Tibial artery (tissue), 4 donors: Measurements from ENCODE around the gene FMNL1.
A peak's percentile ranks its signal among the peaks of the same experiment; 100 is the strongest.

Source experiments
- DNase-seq, 2 donors: peaks; one replicate each; pipeline ENCODE4 v3.0.0-alpha.2; 2019
- H3K27ac ChIP-seq, 2 donors: fragments of 200-600 bp; sonication (generic) in 1 of 2; 1 replicate in 1 of 2; 2 replicates in 1 of 2; pipeline ENCODE4 v1.5.1; 2018 to 2019; ENCODE audit warnings: mild to moderate bottlenecking in 1 of 2
- H3K27me3 ChIP-seq, 2 donors: fragments of 200-600 bp; sonication (generic) in 1 of 2; one replicate each; pipeline versions ENCODE4 v1.5.1 to v1.6.0; 2016 to 2019
- H3K36me3 ChIP-seq, 3 donors: fragments of 200-600 bp; sonication (generic) in 2 of 3; one replicate each; pipeline ENCODE4 v1.5.1; 2016 to 2019; ENCODE audit warnings: mild to moderate bottlenecking in 2 of 3
- H3K4me1 ChIP-seq, 4 donors: fragments of 200-600 bp; sonication (generic) in 2 of 4; 1 replicate in 3 of 4; 2 replicates in 1 of 4; pipeline ENCODE4 v1.5.1; 2016 to 2019
- H3K4me3 ChIP-seq, 2 donors: fragments of 200-600 bp; sonication (generic) in 1 of 2; 1 replicate in 1 of 2; 2 replicates in 1 of 2; pipeline ENCODE4 v1.5.1; 2018 to 2019; ENCODE audit warnings: mild to moderate bottlenecking in 2 of 2
- H3K9me3 ChIP-seq, 3 donors: fragments of 200-600 bp; sonication (generic) in 1 of 3; one replicate each; pipeline ENCODE4 v1.5.1; 2016 to 2019
- intact Hi-C: fragments of 100-400 bp; cut with DNase I; formaldehyde crosslinking; loops from one replicate; pipeline ENCODE4 v1.15.0; 2023; ENCODE audit warnings: low total_unique reads
- TF ChIP-seq, protein P1 (sequence below), 2 experiments: fragments of 200-600 bp in 1 of 2; fragments of 450-650 bp in 1 of 2; IDR thresholded peaks; one replicate each; pipeline ENCODE4 v1.5.1; 2017 to 2019; ENCODE audit warnings: antibody characterized with exemption in 2 of 2, mild to moderate bottlenecking in 1 of 2, moderate library complexity in 1 of 2

FMNL1 gene

DNA sequence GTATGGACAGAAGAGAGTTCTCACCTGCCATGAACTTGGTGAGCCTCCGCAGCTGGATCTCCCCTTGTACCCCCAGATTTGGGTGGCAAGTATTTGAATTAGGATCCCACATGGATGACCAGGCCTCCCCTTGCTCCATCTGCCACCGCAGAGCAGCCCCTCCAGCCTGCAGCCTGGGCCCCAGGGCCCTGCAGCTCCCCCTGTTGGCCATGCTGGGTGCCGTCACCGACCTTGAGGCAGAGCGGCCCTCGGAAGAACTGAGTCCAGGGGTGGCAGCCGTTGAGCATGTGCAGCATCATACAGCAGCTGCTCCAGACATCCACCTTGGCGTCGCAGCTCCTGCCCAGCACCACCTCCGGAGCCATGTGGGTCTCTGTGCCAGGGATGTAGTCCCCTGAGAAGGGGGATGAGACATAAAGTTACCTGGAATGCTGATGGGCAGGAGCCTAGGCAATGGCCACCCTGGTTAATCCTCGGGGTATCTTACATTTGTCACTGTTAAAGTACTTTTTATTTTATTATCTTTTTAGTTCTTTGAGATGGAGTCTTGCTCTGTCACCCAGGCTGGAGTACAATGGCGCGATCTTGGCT is 49.2 kb downstream of the FMNL1 start:
- H3K4me3 ChIP-seq = no peak overlapping the region
- H3K4me1 ChIP-seq = no peaks in the 10 kb centered on the region
- intact Hi-C loops = no loop called here
- peaks cover 56 to 87% (median 83%) of the 10 kb centered on the region in 3 donors for H3K36me3 ChIP-seq
- DNase-seq = no peak
- H3K27me3 ChIP-seq = no peaks in the 10 kb centered on the region
- H3K9me3 ChIP-seq = no peaks in the 10 kb centered on the region
- TF ChIP-seq, protein P1, sequence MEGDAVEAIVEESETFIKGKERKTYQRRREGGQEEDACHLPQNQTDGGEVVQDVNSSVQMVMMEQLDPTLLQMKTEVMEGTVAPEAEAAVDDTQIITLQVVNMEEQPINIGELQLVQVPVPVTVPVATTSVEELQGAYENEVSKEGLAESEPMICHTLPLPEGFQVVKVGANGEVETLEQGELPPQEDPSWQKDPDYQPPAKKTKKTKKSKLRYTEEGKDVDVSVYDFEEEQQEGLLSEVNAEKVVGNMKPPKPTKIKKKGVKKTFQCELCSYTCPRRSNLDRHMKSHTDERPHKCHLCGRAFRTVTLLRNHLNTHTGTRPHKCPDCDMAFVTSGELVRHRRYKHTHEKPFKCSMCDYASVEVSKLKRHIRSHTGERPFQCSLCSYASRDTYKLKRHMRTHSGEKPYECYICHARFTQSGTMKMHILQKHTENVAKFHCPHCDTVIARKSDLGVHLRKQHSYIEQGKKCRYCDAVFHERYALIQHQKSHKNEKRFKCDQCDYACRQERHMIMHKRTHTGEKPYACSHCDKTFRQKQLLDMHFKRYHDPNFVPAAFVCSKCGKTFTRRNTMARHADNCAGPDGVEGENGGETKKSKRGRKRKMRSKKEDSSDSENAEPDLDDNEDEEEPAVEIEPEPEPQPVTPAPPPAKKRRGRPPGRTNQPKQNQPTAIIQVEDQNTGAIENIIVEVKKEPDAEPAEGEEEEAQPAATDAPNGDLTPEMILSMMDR (IDR thresholded peaks at IDR 0.05) = peak in 1 of 2 experiments; percentile 21
- no peak overlapping the region for H3K27ac ChIP-seq

DNA sequence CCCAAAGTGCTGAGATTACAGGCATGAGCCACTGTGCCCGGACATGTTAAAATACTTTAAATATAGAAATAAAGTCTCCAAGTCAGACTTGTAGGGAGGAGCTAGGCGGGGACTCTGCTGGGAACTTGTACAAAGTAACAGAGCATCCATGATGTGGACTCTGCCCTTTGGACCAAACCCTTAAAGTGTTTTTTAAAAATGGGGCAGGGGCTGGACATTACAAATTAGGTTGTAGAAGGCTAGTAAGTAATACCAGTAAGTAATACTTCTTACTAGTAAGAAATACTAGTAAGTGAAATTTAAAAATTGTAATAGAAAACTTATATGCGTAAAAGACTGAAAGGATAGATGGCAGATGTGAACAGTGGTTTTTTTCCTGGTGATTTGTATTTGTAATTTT is 49.9 kb downstream of the FMNL1 start:
- H3K27ac ChIP-seq = no peak overlapping the region
- intact Hi-C loops = no loop called here
- TF ChIP-seq, protein P1 (IDR thresholded peaks at IDR 0.05) = no peak

DNA sequence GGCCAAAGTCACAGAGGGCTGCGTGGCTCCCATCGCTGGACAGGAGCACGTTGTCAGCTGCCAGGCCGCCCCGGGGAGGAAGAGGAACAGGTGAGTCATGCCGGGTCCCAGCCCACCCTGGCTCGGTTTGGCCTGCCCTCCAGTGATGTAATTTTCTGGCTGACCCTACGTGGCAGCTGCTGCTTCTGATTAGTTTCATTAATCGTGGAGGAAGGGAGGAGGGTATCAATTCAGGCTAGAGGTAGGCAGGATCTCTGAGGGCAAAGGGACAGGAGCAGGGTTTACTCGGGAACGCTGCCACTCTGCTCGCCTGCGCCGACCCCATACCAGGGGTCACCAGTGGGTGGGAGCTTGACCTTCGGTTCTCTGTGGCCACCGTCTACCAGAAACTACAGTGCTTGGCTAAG is 51.9 kb downstream of the FMNL1 start:
- intact Hi-C loops = no loop called here

More for the DNA sequence above, 49.9 kb downstream of the FMNL1 start:
- Histone ChIP-seq H3K9me3 (no peaks in the 10 kb centered on the region), H3K27me3 (no peaks in the 10 kb centered on the region), H3K4me1 (no peaks in the 10 kb centered on the region), H3K36me3 (peaks cover 56 to 80% (median 76%) of the 10 kb centered on the region in 3 donors), H3K4me3 (no peak overlapping the region)
- no peak for DNase-seq

DNA sequence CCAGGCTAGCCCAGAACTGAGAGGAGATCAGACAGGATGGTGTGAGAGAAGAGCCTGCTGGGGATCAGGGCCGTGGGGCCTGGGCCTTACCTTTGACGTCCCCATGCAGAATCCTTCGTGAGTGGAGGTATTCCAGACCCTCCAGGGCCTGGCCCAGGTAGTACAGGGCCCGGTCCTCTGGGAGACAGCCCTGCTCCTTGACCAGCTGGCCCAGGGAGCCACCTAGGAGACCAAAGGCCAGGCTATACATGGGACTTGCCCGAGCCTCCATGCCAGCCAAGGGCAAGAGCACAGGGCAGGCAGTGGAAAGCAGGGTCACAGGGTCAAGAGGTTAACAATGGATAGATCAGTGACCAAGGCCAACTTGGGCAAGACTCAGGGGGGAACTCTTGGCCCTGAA is 52.3 kb downstream of the FMNL1 start:
- Histone ChIP-seq H3K9me3 (no peaks in the 10 kb centered on the region), H3K36me3 (peaks cover 37 to 56% (median 53%) of the 10 kb centered on the region in 3 donors), H3K27me3 (no peaks in the 10 kb centered on the region), H3K27ac (no peak overlapping the region), H3K4me3 (no peak overlapping the region), H3K4me1 (peaks cover 3 to 16% (median 12%) of the 10 kb centered on the region in 4 donors)
- no peak for DNase-seq
- TF ChIP-seq, protein P1 (IDR thresholded peaks at IDR 0.05) = no peak
- intact Hi-C loops = no loop called here

More for the DNA sequence above, 51.9 kb downstream of the FMNL1 start:
- no peaks in the 10 kb centered on the region for H3K9me3 ChIP-seq
- DNase-seq = no peak
- TF ChIP-seq, protein P1 (IDR thresholded peaks at IDR 0.05) = no peak
- H3K4me3 ChIP-seq = no peak overlapping the region
- peaks cover 3 to 14% (median 12%) of the 10 kb centered on the region in 4 donors for H3K4me1 ChIP-seq
- H3K27ac ChIP-seq = no peak overlapping the region
- no peaks in the 10 kb centered on the region for H3K27me3 ChIP-seq
- peaks cover 42 to 61% (median 58%) of the 10 kb centered on the region in 3 donors for H3K36me3 ChIP-seq

DNA sequence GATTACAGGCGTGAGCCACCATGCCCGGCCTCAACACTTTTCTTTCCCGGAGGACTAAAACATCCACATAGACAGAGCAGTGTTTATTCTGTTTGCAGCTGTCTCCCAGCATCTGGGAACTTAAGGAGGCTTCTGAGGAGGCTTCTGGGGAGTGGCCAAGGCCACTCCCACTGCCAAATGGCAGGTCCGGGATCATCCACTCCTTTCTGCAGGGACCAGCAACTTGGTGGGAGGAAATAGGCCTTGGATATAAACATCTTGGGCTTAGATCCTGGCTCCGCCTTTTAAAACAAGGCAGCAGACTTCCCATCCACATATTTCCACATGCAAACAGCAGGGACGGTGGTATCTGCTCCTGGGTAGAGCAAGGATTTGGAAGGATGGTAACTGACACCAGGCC is 54.3 kb downstream of the FMNL1 start:
- Histone ChIP-seq H3K27ac (no peak overlapping the region), H3K4me1 (peaks cover 3 to 16% (median 12%) of the 10 kb centered on the region in 4 donors), H3K9me3 (no peaks in the 10 kb centered on the region), H3K4me3 (no peak overlapping the region), H3K36me3 (peaks cover 17 to 46% (median 33%) of the 10 kb centered on the region in 3 donors), H3K27me3 (no peaks in the 10 kb centered on the region)
- intact Hi-C loops = no loop called here
- DNase-seq = no peak
- TF ChIP-seq, protein P1 (IDR thresholded peaks at IDR 0.05) = no peak
